Progenitor cell of endocrine pancreas (in vitro differentiated cells): ENCODE measurements around the gene RPTOR. TPM values are rescaled to one million over a fixed set of nuclear protein-coding genes. Genes with fewer than 3 reads are reported as not detected.

Source experiments
- DNase-seq: peaks from one replicate; pipeline ENCODE4 v3.0.0; 2021; ENCODE audit warnings: low spot score; ENCODE audit not compliant: unreplicated experiment
- H3K27ac Mint-ChIP-seq: 2 replicates; pipeline ENCODE4 v1.8.0; 2021; ENCODE audit warnings: mild to moderate bottlenecking, moderate library complexity, mixed read lengths
- H3K27me3 Mint-ChIP-seq: 2 replicates; pipeline ENCODE4 v1.8.0; 2021; ENCODE audit warnings: mixed read lengths
- H3K36me3 Mint-ChIP-seq: 2 replicates; pipeline ENCODE4 v1.8.0; 2022; ENCODE audit warnings: mixed read lengths; ENCODE audit not compliant: insufficient read depth
- H3K4me1 Mint-ChIP-seq: 2 replicates; pipeline ENCODE4 v1.8.0; 2021; ENCODE audit warnings: low read depth, mixed read lengths
- H3K4me3 Mint-ChIP-seq: 2 replicates; pipeline ENCODE4 v1.8.0; 2021; ENCODE audit warnings: low read depth, mild to moderate bottlenecking, moderate library complexity, mixed read lengths
- H3K9me3 Mint-ChIP-seq: 2 replicates; pipeline ENCODE4 v1.8.0; 2021; ENCODE audit warnings: low read depth, mixed read lengths
- CTCF ChIP-seq: fragments of 200-600 bp; sonication (generic); IDR thresholded peaks from one replicate; pipeline ENCODE4 v1.5.0; 2021; ENCODE audit warnings: antibody characterized with exemption, mild to moderate bottlenecking; ENCODE audit not compliant: unreplicated experiment
- total RNA-seq: library from RNA; stranded (reverse); gene quantifications from 2 replicates; pipeline ENCODE4 v1.2.1, GENCODE V29; 2021

Gene RPTOR
- total RNA-seq, 1 donor from 2014 or later = 40.0 TPM

DNA sequence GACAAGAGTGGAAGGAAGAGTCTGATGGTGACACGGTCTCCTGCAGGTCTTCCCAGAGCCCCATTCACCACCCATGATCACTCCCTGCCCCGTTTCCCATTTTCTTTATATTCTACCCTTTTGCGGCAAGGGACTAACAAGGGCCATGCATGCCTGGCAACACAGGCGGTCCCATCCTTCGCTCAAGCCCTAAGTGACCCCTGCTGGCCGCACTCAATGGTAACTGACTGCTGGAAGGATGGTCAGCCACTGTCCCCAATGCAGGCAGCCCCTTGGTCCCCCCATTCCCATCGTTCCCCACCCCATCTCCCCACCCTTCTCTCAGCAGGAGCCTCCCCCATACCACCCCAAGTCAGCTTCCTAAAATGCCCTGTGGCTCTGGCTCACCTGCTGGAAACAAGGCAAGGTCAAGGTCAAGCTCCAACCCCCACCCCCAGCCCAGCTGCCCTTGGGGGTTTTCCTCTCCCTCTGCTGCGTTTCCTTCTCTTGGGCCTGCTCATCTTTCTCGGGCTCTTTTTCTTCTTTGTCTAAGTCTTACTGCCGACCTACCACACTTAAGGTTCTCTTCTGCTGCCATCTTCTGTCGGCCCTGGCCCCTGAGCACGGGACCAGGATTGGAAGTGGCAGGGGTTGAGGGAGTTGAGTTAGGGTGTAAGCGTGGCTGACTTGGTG is 116.0 kb downstream of the RPTOR start:
- Mint-ChIP-seq H3K9me3 (peaks cover 6% of the 10 kb centered on the region), H3K36me3 (peaks cover 5% of the 10 kb centered on the region), H3K4me3 (no peak overlapping the region), H3K4me1 (peaks cover 16% of the 10 kb centered on the region), H3K27ac (no peak overlapping the region), H3K27me3 (no peaks in the 10 kb centered on the region)
- no peak for DNase-seq
- no peak for TF ChIP-seq CTCF

GRCh38 chr17:80662557-80662956 is 117.9 kb downstream of the RPTOR start:
- H3K27ac Mint-ChIP-seq = no peak overlapping the region
- no peaks in the 10 kb centered on the region for H3K27me3 Mint-ChIP-seq
- no peak overlapping the region for H3K4me3 Mint-ChIP-seq
- no peak for DNase-seq
- no peak for TF ChIP-seq CTCF
- peaks cover 3% of the 10 kb centered on the region for H3K9me3 Mint-ChIP-seq
- H3K36me3 Mint-ChIP-seq = peaks cover 2% of the 10 kb centered on the region
- peaks cover 20% of the 10 kb centered on the region for H3K4me1 Mint-ChIP-seq

GRCh38 chr17:80663781-80664206 is 119.2 kb downstream of the RPTOR start:
- peaks cover 29% of the 10 kb centered on the region for H3K4me1 Mint-ChIP-seq
- DNase-seq = no peak
- no peaks in the 10 kb centered on the region for H3K27me3 Mint-ChIP-seq
- H3K4me3 Mint-ChIP-seq = no peak overlapping the region
- no peak overlapping the region for H3K27ac Mint-ChIP-seq
- no peaks in the 10 kb centered on the region for H3K36me3 Mint-ChIP-seq
- no peaks in the 10 kb centered on the region for H3K9me3 Mint-ChIP-seq
- TF ChIP-seq CTCF = no peak

DNA sequence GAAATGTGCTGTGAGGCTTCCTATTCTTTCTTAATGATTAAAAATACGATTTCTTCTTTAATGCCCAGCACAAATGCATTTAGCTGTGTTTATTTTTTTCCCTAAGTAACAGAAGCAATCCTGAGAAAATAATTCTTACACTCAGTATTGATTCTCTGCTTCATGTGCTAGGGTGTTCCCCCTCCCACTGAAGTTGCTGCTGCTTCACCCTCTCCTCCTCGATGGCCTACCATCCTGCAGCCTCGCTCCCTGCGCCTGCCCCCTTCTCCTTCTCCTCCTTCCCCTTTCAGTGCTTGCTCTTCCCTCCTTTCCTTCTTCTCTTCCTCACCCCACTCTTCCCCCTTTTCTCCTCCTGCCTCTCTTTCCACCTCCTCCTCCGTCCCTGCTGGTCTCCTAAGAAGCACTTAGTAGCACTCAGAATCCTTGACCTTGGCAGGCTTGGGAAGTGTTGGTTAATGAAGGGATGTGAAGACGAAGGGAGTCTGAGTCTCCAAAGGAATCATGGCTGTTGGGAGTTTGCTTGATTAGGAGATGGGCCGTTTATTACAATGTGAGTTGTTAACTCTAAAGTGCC is 119.7 kb downstream of the RPTOR start:
- Mint-ChIP-seq H3K36me3 (no peaks in the 10 kb centered on the region), H3K9me3 (no peaks in the 10 kb centered on the region), H3K4me1 (peaks cover 29% of the 10 kb centered on the region), H3K27ac (peak overlapping the region; percentile 43), H3K4me3 (no peak overlapping the region), H3K27me3 (no peaks in the 10 kb centered on the region)
- DNase-seq = no peak
- no peak for TF ChIP-seq CTCF

- H3K27ac Mint-ChIP-seq = no peak overlapping the region
- no peaks in the 10 kb centered on the region for H3K36me3 Mint-ChIP-seq
- no peak overlapping the region for H3K4me3 Mint-ChIP-seq
- no peaks in the 10 kb centered on the region for H3K27me3 Mint-ChIP-seq
- H3K4me1 Mint-ChIP-seq = peaks cover 31% of the 10 kb centered on the region
- no peak for DNase-seq
- H3K9me3 Mint-ChIP-seq = no peaks in the 10 kb centered on the region
- TF ChIP-seq CTCF = no peak
Measured at GRCh38 chr17:80665792-80666191, 121.2 kb downstream of the RPTOR start.
